A673 (cell line): ENCODE measurements around the gene NAALADL2. TPM values are rescaled to one million over a fixed set of nuclear protein-coding genes. Genes with fewer than 3 reads are reported as not detected.

Experiments used
- BruUV-seq: library from RNA; stranded (reverse); fragments of 400-500 nt; replicated peaks from 2 replicates; lab custom pipeline; 2021; lab: Mats Ljungman, UMichigan
- CTCF ChIA-PET: fragments of 300-600 bp; sonication (Branson Sonifier 250); formaldehyde crosslinking; loops from one replicate; lab custom pipeline; 2022; ENCODE audit warnings: antibody characterized with exemption; lab: Charles Lee
- POLR2A ChIA-PET: fragments of 300-600 bp; sonication (Branson Sonifier 250); formaldehyde crosslinking; loops from one replicate; lab custom pipeline; 2022; ENCODE audit warnings: antibody characterized with exemption; ENCODE audit not compliant: low non-redundant PET; lab: Charles Lee
- DNase-seq: peaks from one replicate; pipeline ENCODE4 v3.0.0-alpha.2; 2015; ENCODE audit warnings: low spot score
- H3K27ac ChIP-seq: fragments of 200-600 bp; sonication (generic); 2 replicates; pipeline ENCODE4 v1.5.1; 2016; ENCODE audit warnings: mixed run types, low read depth, mild to moderate bottlenecking, mixed read lengths, antibody characterized with exemption, low read length; ENCODE audit not compliant: poor library complexity, severe bottlenecking
- H3K27me3 ChIP-seq: fragments of 200-600 bp; sonication (generic); replicated peaks from 2 replicates; pipeline ENCODE4 v1.6.1; 2017; ENCODE audit warnings: mixed run types, low read depth, mild to moderate bottlenecking, mixed read lengths, antibody characterized with exemption, low read length; ENCODE audit not compliant: insufficient read depth, poor library complexity
- H3K36me3 ChIP-seq: fragments of 200-600 bp; sonication (generic); 2 replicates; pipeline ENCODE4 v1.6.1; 2016; ENCODE audit warnings: mixed run types, mild to moderate bottlenecking, mixed read lengths, antibody characterized with exemption, low read length; ENCODE audit not compliant: insufficient read depth, poor library complexity, severe bottlenecking
- H3K4me1 ChIP-seq: fragments of 200-600 bp; sonication (generic); 2 replicates; pipeline ENCODE4 v1.6.1; 2017; ENCODE audit warnings: mixed run types, mild to moderate bottlenecking, mixed read lengths, antibody characterized with exemption, low read length; ENCODE audit not compliant: insufficient read depth, poor library complexity, severe bottlenecking
- H3K4me3 ChIP-seq: fragments of 200-600 bp; sonication (generic); 2 replicates; pipeline ENCODE4 v1.5.1; 2016; ENCODE audit warnings: low read depth, mixed run types, mild to moderate bottlenecking, mixed read lengths, low read length; ENCODE audit not compliant: poor library complexity, severe bottlenecking
- H3K9me3 ChIP-seq: fragments of 200-600 bp; sonication (generic); 2 replicates; pipeline ENCODE4 v1.6.1; 2016; ENCODE audit warnings: mixed run types, low read depth, mild to moderate bottlenecking, mixed read lengths, antibody characterized with exemption, low read length; ENCODE audit not compliant: poor library complexity, severe bottlenecking
- EZH2 ChIP-seq: fragments of 200-600 bp; sonication (generic); IDR thresholded peaks from 2 replicates; pipeline ENCODE4 v1.6.1; 2017; ENCODE audit warnings: borderline replicate concordance, low read depth, mild to moderate bottlenecking, mixed read lengths, antibody characterized with exemption, low read length; ENCODE audit not compliant: poor library complexity, severe bottlenecking
- intact Hi-C: fragments of 100-400 bp; cut with micrococcal nuclease; formaldehyde crosslinking; loops from one replicate; pipeline ENCODE4 v1.10.0; 2022; ENCODE audit not compliant: unreplicated experiment
- total RNA-seq: library from RNA; stranded (reverse); gene quantifications from 2 replicates; pipeline ENCODE4 v1.2.3, GENCODE V29; 2021
- TF ChIP-seq, protein P1 (sequence below): fragments of 300-800, 200-600 bp; sonication (generic); conservative IDR thresholded peaks from 2 replicates; pipeline ENCODE4 v1.5.1; 2017; ENCODE audit warnings: low read depth, mild to moderate bottlenecking, antibody characterized with exemption, low read length, moderate library complexity, mixed read lengths

NAALADL2 gene
- total RNA-seq, 1 experiment from 2014 or later = 0.64 TPM

DNA sequence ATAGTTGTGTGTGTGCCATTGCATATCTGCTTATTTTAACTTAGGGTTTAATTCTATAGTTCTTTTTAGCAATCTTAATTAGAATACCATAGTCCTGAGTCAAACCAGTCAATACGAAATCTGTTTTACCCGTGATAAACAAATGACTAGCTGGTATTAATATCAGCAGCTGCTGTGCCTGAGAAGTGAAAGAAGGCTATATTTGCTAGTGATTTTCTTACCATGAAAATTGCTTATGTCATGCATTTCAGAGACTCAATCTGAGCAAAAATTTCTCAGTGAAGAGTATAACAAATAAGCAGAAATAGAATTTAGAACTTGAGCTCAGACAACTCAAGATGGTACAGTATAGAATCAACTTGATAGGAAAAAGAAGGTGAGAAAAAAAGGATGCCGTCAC, 820.4 kb downstream of the NAALADL2 start:
- H3K9me3 ChIP-seq = no peaks in the 10 kb centered on the region
- intact Hi-C loops = no loop called here
- CTCF ChIA-PET = no interaction called here
- no peak for DNase-seq
- H3K36me3 ChIP-seq = no peaks in the 10 kb centered on the region
- POLR2A ChIA-PET = no interaction called here
- BruUV-seq = no TSS peak
- H3K4me1 ChIP-seq = no peaks in the 10 kb centered on the region
- no peaks in the 10 kb centered on the region for H3K27me3 ChIP-seq
- H3K4me3 ChIP-seq = no peak overlapping the region
- TF ChIP-seq, protein P1, sequence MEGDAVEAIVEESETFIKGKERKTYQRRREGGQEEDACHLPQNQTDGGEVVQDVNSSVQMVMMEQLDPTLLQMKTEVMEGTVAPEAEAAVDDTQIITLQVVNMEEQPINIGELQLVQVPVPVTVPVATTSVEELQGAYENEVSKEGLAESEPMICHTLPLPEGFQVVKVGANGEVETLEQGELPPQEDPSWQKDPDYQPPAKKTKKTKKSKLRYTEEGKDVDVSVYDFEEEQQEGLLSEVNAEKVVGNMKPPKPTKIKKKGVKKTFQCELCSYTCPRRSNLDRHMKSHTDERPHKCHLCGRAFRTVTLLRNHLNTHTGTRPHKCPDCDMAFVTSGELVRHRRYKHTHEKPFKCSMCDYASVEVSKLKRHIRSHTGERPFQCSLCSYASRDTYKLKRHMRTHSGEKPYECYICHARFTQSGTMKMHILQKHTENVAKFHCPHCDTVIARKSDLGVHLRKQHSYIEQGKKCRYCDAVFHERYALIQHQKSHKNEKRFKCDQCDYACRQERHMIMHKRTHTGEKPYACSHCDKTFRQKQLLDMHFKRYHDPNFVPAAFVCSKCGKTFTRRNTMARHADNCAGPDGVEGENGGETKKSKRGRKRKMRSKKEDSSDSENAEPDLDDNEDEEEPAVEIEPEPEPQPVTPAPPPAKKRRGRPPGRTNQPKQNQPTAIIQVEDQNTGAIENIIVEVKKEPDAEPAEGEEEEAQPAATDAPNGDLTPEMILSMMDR = no peak
- TF ChIP-seq EZH2 = no peak
- no peak overlapping the region for H3K27ac ChIP-seq

DNA sequence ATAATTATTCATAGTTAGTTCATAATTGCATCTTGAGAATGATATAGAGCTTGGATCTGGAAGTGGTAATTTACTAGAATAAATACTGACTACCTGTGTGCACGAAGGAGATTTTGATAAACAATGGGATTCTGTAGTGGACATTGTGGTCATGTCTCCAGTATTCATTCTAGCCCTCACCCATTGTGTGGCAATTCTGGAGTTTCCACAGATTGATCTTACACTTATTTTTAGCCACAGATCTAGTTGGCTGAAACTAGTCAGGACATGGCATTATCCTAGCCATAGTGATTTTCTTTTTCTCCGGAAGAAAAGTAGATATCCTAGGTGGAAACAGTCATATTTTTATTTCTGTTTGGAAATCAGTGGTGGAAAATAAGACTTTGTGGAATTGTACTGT, 833.1 kb downstream of the NAALADL2 start:
- intact Hi-C loops = no loop called here
- H3K4me3 ChIP-seq = no peak overlapping the region
- POLR2A ChIA-PET = no interaction called here
- no peaks in the 10 kb centered on the region for H3K4me1 ChIP-seq
- no peaks in the 10 kb centered on the region for H3K36me3 ChIP-seq
- H3K27ac ChIP-seq = no peak overlapping the region
- no TSS peak for BruUV-seq
- H3K9me3 ChIP-seq = no peaks in the 10 kb centered on the region
- no peak for TF ChIP-seq EZH2
- TF ChIP-seq, protein P1 = no peak
- CTCF ChIA-PET = no interaction called here
- no peaks in the 10 kb centered on the region for H3K27me3 ChIP-seq
- DNase-seq = no peak

DNA sequence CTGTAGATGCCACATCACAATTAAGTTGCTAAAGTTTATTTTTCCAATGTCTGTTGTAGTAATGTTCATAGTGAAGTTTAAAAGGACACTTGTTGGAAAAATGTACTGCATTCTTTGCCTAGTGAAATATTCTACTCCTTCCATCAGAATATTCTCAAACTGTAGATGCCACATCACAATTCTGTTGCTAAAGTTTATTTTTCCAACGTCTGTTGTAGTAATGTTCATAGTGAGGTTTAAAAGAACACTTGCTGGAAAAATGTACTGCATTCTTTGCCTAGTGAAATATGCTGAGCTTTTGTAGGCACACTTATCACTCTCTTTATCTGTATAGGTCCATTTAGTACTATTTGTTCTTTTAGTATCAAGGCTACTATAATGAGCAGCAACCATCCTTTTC, 836.1 kb downstream of the NAALADL2 start:
- no peak for DNase-seq
- TF ChIP-seq EZH2 = no peak
- TF ChIP-seq, protein P1 = no peak
- intact Hi-C loops = no loop called here
- ChIA-PET POLR2A (no interaction called here), CTCF (no interaction called here)
- Histone ChIP-seq H3K36me3 (no peaks in the 10 kb centered on the region), H3K4me1 (no peaks in the 10 kb centered on the region), H3K9me3 (no peaks in the 10 kb centered on the region), H3K27ac (no peak overlapping the region), H3K4me3 (no peak overlapping the region), H3K27me3 (no peaks in the 10 kb centered on the region)
- no TSS peak for BruUV-seq
